Transverse colon (tissue), 3 donors: Measurements from ENCODE around the gene GATA5.

Source experiments
- EP300 ChIP-seq: sonication (generic); formaldehyde crosslinking; IDR thresholded peaks from one replicate; pipeline ENCODE4 v1.6.1; 2017; ENCODE audit warnings: antibody characterized with exemption, low read depth
- POLR2A ChIP-seq: fragments of 450-650 bp; IDR thresholded peaks from one replicate; pipeline ENCODE4 v1.6.1; 2016; ENCODE audit warnings: antibody characterized with exemption, mild to moderate bottlenecking, moderate library complexity
- TF ChIP-seq, protein P1 (sequence below), 5 experiments: fragments of 200-600 bp in 3 of 5; fragments of 450-650 bp in 2 of 5; sonication (generic) in 3 of 5; IDR thresholded peaks; 1 replicate in 2 of 5; 2 replicates in 3 of 5; pipeline ENCODE4 v1.5.1; 2016 to 2017; ENCODE audit warnings: antibody characterized with exemption in 5 of 5, inconsistent platforms in 3 of 5, mild to moderate bottlenecking in 2 of 5, moderate library complexity in 1 of 5

GRCh38 chr20:62449951-62450691 is 25.7 kb downstream of the GATA5 start:
- TF ChIP-seq POLR2A = no peak
- TF ChIP-seq, protein P1, sequence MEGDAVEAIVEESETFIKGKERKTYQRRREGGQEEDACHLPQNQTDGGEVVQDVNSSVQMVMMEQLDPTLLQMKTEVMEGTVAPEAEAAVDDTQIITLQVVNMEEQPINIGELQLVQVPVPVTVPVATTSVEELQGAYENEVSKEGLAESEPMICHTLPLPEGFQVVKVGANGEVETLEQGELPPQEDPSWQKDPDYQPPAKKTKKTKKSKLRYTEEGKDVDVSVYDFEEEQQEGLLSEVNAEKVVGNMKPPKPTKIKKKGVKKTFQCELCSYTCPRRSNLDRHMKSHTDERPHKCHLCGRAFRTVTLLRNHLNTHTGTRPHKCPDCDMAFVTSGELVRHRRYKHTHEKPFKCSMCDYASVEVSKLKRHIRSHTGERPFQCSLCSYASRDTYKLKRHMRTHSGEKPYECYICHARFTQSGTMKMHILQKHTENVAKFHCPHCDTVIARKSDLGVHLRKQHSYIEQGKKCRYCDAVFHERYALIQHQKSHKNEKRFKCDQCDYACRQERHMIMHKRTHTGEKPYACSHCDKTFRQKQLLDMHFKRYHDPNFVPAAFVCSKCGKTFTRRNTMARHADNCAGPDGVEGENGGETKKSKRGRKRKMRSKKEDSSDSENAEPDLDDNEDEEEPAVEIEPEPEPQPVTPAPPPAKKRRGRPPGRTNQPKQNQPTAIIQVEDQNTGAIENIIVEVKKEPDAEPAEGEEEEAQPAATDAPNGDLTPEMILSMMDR (IDR thresholded peaks at IDR 0.05) = peak; percentile 17 to 61 (median 43)
- TF ChIP-seq EP300 = no peak
